Neural cell (in vitro differentiated cells): Measurements from ENCODE around the gene MLIP. TPM values are rescaled to one million over a fixed set of nuclear protein-coding genes. Genes with fewer than 3 reads are reported as not detected.

ENCODE experiments used
- H2AFZ ChIP-seq: fragments of 200-600, 300-800 bp; sonication (generic), shearing (Covaris generic); 2 replicates; pipeline ENCODE4 v1.6.0; 2014; ENCODE audit warnings: low read depth, mild to moderate bottlenecking, antibody characterized with exemption, low read length, moderate library complexity
- H3F3A ChIP-seq: fragments of 200-600 bp; shearing (Covaris generic); 2 replicates; pipeline ENCODE4 v1.6.1; 2016; ENCODE audit warnings: mild to moderate bottlenecking, moderate library complexity, mixed read lengths, antibody characterized with exemption, low read length; ENCODE audit not compliant: insufficient read depth, poor library complexity, severe bottlenecking
- H3K27ac ChIP-seq: fragments of 200-600, 300-800 bp; sonication (generic), shearing (Covaris generic); 2 replicates; pipeline ENCODE4 v1.5.1; 2014; ENCODE audit warnings: mild to moderate bottlenecking, low read length, moderate library complexity
- H3K27me3 ChIP-seq: fragments of 300-800, 200-600 bp; sonication (generic), shearing (Covaris generic); 2 replicates; pipeline ENCODE4 v1.6.0; 2014; ENCODE audit warnings: mild to moderate bottlenecking, low read depth, low read length, moderate library complexity; ENCODE audit not compliant: insufficient read depth
- H3K36me3 ChIP-seq: fragments of 300-800, 200-600 bp; sonication (generic), shearing (Covaris generic); 2 replicates; pipeline ENCODE4 v1.5.1; 2014; ENCODE audit warnings: mild to moderate bottlenecking, antibody characterized with exemption, low read length, moderate library complexity; ENCODE audit not compliant: insufficient read depth
- H3K4me2 ChIP-seq: fragments of 300-800, 200-600 bp; sonication (generic), shearing (Covaris generic); 2 replicates; pipeline ENCODE4 v1.6.0; 2014; ENCODE audit warnings: mild to moderate bottlenecking, low read length
- H3K4me3 ChIP-seq: fragments of 300-800, 200-600 bp; sonication (generic), shearing (Covaris generic); 2 replicates; pipeline ENCODE4 v1.5.1; 2014; ENCODE audit warnings: mild to moderate bottlenecking, low read length, moderate library complexity
- H3K79me2 ChIP-seq: fragments of 200-600 bp; shearing (Covaris generic); replicated peaks from 2 replicates; pipeline ENCODE4 v1.6.0; 2014; ENCODE audit warnings: mild to moderate bottlenecking, low read length, moderate library complexity; ENCODE audit not compliant: insufficient read depth
- H3K9ac ChIP-seq: fragments of 300-800, 200-600 bp; sonication (generic), shearing (Covaris generic); 2 replicates; pipeline ENCODE4 v1.6.1; 2016; ENCODE audit warnings: mild to moderate bottlenecking, low read length, mixed read lengths
- H3K9me2 ChIP-seq: fragments of 200-600 bp; shearing (Covaris generic); 2 replicates; pipeline ENCODE4 v1.6.1; 2016; ENCODE audit warnings: mild to moderate bottlenecking, low read length, mixed read lengths; ENCODE audit not compliant: insufficient read depth
- H3K9me3 ChIP-seq: fragments of 200-600, 300-800 bp; sonication (generic), shearing (Covaris generic); 2 replicates; pipeline ENCODE4 v1.6.1; 2016; ENCODE audit warnings: mild to moderate bottlenecking, mixed run types, low read length, moderate library complexity, mixed read lengths
- H4K20me1 ChIP-seq: fragments of 200-600 bp; shearing (Covaris generic); 2 replicates; pipeline ENCODE4 v1.6.1; 2016; ENCODE audit warnings: mild to moderate bottlenecking, mixed run types; ENCODE audit not compliant: insufficient read depth
- CTCF ChIP-seq: fragments of 450-650 bp; IDR thresholded peaks from 2 replicates; pipeline ENCODE4 v1.5.1; 2014; ENCODE audit warnings: antibody characterized with exemption, mild to moderate bottlenecking, moderate library complexity; ENCODE audit not compliant: poor library complexity, severe bottlenecking
- EP300 ChIP-seq: fragments of 450-650 bp; conservative IDR thresholded peaks from 2 replicates; pipeline ENCODE4 v1.6.1; 2014; ENCODE audit warnings: antibody characterized with exemption, mild to moderate bottlenecking, moderate library complexity; ENCODE audit not compliant: poor library complexity, severe bottlenecking
- EZH2 ChIP-seq: fragments of 200-600, 300-800 bp; shearing (Covaris generic), sonication (generic); IDR thresholded peaks from 2 replicates; pipeline ENCODE4 v1.6.1; 2014; ENCODE audit warnings: antibody characterized with exemption, low read length, borderline replicate concordance, mild to moderate bottlenecking; ENCODE audit not compliant: insufficient read depth, poor library complexity, severe bottlenecking
- MXI1 ChIP-seq: fragments of 450-650 bp; conservative IDR thresholded peaks from 2 replicates; pipeline ENCODE4 v1.6.1; 2014; ENCODE audit warnings: antibody characterized with exemption, mild to moderate bottlenecking; ENCODE audit not compliant: poor library complexity, severe bottlenecking
- POLR2AphosphoS5 ChIP-seq: IDR thresholded peaks from 2 replicates; pipeline ENCODE4 v1.6.1; 2012
- RAD21 ChIP-seq: fragments of 450-650 bp; conservative IDR thresholded peaks from 2 replicates; pipeline ENCODE4 v1.6.1; 2014; ENCODE audit warnings: antibody characterized with exemption, mild to moderate bottlenecking, moderate library complexity
- SMC3 ChIP-seq: fragments of 450-650 bp; conservative IDR thresholded peaks from 2 replicates; pipeline ENCODE4 v1.6.1; 2014; ENCODE audit warnings: antibody characterized with exemption, mild to moderate bottlenecking, moderate library complexity; ENCODE audit not compliant: poor library complexity
- TAF1 ChIP-seq: IDR thresholded peaks from 2 replicates; pipeline ENCODE4 v1.6.1; 2012; ENCODE audit warnings: low read depth
- polyA plus RNA-seq: library from polyadenylated mRNA; depleted of rRNA; stranded (reverse); fragments of >200 nt; gene quantifications from 2 replicates; pipeline ENCODE4 v1.2.3, GENCODE V29; 2014
- TF ChIP-seq, protein P1 (sequence below): IDR thresholded peaks from 2 replicates; pipeline ENCODE4 v1.6.1; 2012; ENCODE audit warnings: borderline replicate concordance

Gene MLIP
- polyA plus RNA-seq, 1 donor from 2014 or later = not detected

DNA sequence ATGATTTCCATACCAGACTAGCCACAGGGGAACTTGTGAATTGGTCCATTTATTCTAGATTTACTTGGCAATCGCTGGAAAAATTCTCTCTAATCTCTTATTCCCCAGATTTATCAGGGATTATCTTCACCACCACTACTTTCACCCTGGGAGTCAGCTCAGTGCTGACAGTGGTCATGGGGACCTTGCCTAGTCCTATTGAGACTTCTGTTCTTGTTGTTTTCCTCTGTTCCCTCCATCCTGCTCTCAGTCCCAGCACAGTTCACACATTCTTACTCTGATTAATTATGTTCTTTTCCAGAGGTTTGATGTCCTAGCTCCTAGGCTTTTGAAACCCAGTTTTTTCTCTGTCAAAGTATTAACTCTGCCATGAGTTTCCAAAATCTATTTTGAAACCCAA lies 103.0 kb downstream of the MLIP start:
- H3K4me3 ChIP-seq = no peak overlapping the region
- no peaks in the 10 kb centered on the region for H3F3A ChIP-seq
- no peaks in the 10 kb centered on the region for H3K36me3 ChIP-seq
- H4K20me1 ChIP-seq = no peaks in the 10 kb centered on the region
- no peak overlapping the region for H3K27ac ChIP-seq
- TF ChIP-seq RAD21 = no peak
- TF ChIP-seq TAF1 = no peak
- no peak for TF ChIP-seq EZH2
- TF ChIP-seq, protein P1, sequence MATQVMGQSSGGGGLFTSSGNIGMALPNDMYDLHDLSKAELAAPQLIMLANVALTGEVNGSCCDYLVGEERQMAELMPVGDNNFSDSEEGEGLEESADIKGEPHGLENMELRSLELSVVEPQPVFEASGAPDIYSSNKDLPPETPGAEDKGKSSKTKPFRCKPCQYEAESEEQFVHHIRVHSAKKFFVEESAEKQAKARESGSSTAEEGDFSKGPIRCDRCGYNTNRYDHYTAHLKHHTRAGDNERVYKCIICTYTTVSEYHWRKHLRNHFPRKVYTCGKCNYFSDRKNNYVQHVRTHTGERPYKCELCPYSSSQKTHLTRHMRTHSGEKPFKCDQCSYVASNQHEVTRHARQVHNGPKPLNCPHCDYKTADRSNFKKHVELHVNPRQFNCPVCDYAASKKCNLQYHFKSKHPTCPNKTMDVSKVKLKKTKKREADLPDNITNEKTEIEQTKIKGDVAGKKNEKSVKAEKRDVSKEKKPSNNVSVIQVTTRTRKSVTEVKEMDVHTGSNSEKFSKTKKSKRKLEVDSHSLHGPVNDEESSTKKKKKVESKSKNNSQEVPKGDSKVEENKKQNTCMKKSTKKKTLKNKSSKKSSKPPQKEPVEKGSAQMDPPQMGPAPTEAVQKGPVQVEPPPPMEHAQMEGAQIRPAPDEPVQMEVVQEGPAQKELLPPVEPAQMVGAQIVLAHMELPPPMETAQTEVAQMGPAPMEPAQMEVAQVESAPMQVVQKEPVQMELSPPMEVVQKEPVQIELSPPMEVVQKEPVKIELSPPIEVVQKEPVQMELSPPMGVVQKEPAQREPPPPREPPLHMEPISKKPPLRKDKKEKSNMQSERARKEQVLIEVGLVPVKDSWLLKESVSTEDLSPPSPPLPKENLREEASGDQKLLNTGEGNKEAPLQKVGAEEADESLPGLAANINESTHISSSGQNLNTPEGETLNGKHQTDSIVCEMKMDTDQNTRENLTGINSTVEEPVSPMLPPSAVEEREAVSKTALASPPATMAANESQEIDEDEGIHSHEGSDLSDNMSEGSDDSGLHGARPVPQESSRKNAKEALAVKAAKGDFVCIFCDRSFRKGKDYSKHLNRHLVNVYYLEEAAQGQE = no peak
- TF ChIP-seq POLR2AphosphoS5 = no peak
- no peak for TF ChIP-seq SMC3
- no peak for TF ChIP-seq EP300
- TF ChIP-seq CTCF = no peak
- TF ChIP-seq MXI1 = no peak
- no peaks in the 10 kb centered on the region for H3K9me2 ChIP-seq
- H3K9ac ChIP-seq = no peak overlapping the region
- no peaks in the 10 kb centered on the region for H3K9me3 ChIP-seq
- no peaks in the 10 kb centered on the region for H3K27me3 ChIP-seq
- no peak overlapping the region for H2AFZ ChIP-seq
- H3K79me2 ChIP-seq = no peaks in the 10 kb centered on the region
- H3K4me2 ChIP-seq = no peak overlapping the region

GRCh38 chr6:54216336-54216735 lies 105.1 kb downstream of the MLIP start:
- Histone ChIP-seq H3K9me2 (no peaks in the 10 kb centered on the region), H3K79me2 (no peaks in the 10 kb centered on the region), H3K4me3 (no peak overlapping the region), H3K27me3 (no peaks in the 10 kb centered on the region), H3K27ac (no peak overlapping the region), H3K36me3 (no peaks in the 10 kb centered on the region), H3F3A (no peaks in the 10 kb centered on the region), H2AFZ (no peak overlapping the region), H3K9ac (no peak overlapping the region), H3K9me3 (no peaks in the 10 kb centered on the region), H3K4me2 (no peak overlapping the region), H4K20me1 (no peaks in the 10 kb centered on the region)
- TF ChIP-seq POLR2AphosphoS5 (no peak), RAD21 (no peak), TAF1 (no peak), EP300 (no peak), EZH2 (no peak), CTCF (no peak), MXI1 (no peak), SMC3 (no peak)
- TF ChIP-seq, protein P1 = no peak
